HG03108 (cell line): Measurements from ENCODE around the gene ATXN10.

ENCODE experiments used
- ATAC-seq: cut with Tn5 transposase; IDR thresholded peaks from one replicate; pipeline ENCODE4 v1.9.1; 2021; ENCODE audit warnings: moderate library complexity; ENCODE audit not compliant: unreplicated experiment

Gene ATXN10

DNA sequence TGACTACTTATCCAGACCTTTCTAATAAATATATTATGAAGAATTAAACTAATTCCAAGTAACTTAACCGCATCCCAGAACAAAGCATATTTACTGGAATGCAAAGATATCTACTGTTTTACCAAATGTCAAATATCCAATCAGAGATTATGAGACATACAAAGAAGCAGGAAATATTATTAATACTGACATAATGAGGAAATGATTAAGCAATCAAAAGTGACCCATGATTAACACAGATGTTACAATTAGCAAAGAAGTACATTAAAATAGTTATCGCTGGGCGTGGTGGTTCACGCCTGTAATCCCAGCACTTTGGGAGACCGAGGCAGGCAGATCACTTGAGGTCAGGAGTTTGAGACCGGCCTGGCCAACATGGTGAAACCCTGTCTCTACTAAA, 200.1 kb downstream of the ATXN10 start:
- no peak for ATAC-seq

DNA sequence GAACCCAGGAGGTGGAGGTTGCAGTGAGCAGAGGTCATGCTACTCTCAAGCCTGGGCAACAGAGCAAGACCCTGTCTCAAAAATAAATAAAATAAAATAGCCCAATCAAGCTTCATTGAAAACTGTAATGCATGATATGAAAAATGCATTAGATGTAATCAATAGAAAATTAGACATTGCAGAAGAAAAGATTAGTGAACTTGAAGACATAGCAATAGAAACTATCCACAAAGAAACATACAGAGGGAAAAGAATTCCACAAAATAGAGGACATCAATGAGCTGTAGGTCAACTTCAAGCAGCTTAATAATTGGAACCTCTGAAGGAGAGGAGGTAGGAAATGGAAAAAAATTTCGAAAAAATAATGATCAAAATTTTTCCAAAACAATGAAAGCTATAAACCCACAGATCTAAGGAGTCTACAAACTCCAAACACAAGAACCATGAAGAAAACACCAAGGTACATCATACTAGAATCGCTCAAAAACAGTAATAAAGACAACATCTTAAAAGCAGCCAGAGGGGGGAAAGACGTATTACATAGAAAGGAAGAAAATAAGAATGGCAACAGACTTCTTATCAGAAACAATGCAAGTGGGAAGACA, 201.1 kb downstream of the ATXN10 start:
- no peak for ATAC-seq

DNA sequence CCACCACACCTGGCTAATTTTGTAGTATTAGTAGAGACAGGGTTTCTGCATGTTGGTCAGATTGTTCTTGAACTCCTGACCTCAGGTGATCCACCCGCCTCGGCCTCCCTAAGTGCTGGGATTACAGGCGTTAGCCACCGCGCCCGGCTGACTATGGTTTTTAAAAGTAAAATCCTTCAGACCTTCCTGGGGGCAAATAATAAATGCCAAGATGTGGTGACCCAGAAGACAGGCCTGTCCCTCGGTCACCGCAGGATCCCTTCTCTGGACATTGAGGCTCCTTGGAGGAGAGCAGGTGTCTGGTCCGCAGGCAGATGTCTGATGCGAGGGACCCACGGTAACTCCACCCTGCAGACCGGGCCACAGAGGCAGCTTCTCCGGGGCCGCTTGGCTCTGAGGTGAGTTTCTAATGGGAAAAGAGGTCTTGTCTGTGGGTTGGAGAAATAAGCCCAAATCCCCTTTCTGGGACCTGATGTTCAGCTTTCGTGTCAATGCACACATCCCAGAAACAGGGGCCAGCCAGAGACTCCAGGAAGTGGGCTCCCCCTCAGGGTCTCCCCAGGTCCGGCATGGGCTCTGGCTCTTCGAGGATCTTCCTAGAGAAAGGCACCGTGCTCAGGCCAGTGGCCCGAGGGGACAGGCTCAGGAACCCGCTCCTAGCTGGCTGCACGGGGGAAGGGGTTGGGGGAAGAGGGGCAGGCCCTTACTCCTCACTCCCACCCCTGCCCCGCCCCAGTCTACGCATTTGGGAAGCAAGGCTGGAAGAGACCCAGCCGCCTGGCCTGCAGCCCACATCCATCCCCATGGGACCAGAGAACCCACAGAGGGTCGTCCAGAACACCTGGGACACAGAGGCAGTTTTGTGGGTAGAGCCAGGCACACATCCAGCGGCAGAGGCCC, 204.8 kb downstream of the ATXN10 start:
- ATAC-seq: no peak

DNA sequence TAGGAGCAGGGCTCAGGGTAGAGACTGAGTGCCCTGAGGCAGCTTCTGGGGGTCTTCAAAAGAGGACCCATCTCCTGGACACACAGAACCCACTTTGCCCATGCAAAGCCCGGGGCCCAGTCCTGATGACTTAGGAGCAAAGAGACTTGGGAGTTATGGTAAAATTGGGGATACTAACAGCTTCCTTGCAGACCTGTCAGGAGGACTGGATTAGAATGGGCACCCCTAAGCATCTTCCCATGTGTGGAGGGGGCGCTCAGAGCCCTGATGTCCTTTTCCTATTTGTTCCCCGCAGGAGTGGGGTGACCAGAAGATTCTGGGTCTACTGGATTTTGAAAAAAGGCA, 205.4 kb downstream of the ATXN10 start:
- ATAC-seq: no peak

DNA sequence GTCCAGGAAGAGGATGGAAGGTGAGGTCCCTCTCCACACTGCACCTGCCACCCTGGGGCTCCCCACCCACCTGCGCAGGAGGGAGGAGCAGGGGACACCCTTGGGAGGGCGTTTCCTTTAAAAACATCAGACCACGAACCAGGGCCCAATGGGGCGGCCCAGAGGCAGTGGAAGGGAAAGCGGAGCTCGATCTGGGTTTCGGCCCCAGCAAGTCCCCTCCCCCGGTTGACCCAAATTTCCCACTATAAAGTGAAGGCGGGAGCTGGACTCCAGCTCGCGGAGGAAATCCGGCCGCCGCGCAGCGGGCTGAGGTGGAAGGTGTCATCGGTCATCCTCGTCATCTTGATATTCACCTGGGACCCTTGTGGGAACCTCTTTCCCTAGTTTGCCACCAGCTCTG, 206.0 kb downstream of the ATXN10 start:
- no peak for ATAC-seq

DNA sequence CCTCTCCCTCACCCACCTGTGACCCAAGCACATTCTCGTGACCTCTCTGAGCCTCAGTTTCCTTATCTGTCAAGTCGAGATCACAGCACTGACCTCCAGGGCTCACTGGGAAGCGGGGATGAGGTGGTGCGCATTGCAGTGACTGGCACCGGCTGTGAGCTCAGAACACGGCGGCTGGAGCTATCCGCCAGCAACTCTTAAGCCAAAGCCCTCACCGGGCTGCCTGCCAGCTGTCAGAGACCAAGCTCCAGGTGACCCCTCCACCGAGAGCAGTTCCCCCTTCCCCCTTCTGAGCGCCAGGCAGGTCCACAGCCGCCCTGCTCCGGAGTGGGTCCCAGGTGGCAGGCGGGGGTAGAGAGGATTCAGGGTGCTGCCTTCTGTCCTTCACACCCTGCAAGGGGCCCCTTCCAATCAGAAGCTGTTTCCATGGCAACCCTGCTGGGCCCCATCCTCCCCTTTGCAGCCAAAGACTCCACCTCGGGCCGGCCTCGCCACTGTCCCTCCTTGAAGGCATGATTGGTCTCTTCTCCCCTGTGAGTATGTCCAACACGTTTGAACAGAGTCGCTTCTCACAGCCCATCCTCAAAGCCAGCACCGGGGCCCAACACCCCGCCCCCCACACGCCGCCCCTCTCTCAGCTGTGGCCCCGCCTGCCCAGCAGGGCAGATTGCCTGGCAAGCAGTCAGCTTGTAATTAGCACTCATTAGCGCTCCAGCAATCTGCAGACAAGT, 206.6 kb downstream of the ATXN10 start:
- ATAC-seq: no peak

DNA sequence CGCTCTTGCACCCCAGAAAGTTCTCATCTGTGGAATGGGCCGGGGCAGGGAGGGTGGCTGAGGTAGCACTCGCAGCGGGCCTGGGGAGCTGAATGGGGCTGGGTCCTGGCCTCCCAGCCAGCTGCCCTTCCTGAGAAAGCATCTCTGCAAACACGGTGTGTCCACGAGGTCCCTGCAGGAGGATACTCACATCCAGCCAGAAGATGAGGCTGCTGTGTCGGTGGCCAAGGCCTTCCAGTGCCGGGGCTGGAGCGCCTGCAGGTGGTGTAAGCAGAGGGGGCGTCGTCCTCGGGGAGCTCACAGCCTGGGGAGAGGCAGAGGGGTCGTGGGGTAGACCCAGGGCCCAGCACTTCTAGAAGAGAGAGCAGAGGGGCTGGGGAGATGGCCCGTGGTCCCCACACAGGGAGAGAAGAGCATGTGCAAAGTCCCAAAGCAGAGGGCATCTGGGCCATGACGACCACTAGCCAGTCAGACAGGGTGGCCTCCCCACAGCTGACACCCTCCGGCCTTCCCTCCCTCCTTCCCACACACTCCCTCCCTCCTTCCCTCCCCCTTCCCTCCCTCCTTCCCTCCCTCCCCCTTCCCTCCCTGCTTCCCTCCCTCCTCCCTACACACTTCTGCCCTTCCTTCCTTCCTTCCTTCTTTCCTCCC, 207.4 kb downstream of the ATXN10 start:
- ATAC-seq: no peak

DNA sequence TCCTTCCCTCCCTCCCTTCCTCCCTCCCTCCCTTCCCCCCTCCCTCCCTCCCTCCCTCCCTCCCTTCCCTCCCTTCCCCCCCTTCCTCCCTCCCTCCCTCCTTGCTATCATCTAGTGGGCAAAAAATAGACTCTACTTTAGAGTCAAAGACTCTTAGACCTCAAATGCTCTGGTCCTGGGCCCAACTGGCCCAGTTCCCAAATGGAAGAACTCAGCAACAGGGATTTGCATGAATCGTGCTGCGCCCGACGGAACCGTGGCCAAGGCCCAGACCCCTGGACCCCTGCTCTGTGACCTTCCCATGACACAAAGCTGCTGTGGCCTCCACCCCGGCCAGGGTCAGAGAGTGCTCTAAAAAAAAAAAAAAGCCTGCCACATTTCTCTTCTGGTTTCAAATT, 207.9 kb downstream of the ATXN10 start:
- no peak for ATAC-seq

DNA sequence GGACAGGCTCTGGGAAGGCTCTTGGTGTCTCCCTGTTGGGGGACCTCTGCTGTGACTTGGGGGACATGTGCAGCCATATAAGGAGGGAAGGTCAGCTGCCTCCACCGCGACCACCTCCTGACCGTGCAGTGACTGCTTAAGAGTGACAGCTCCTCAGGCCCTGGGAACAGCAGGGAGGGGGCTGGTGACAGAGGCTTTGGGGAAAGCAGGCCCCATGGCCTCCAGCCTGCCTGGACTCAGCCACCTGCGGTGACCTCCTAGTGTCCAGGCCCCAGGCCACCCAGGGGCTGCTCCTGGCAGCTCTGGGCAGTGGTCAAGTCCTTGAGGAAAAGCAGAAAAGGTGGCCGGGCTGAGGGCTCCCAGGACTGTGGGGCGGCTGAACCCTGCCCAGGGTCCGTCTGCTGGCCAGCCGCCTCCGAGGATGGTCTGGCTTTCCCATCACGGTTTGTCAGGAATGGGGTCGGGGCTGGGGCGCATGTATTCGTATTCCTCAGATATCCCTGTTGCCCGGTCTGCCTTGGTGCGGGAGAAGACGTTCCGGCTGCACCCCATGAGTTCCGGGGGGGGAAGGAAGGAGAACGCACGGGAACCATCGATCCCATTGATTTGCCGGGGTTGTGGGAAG, 208.6 kb downstream of the ATXN10 start:
- no peak for ATAC-seq

DNA sequence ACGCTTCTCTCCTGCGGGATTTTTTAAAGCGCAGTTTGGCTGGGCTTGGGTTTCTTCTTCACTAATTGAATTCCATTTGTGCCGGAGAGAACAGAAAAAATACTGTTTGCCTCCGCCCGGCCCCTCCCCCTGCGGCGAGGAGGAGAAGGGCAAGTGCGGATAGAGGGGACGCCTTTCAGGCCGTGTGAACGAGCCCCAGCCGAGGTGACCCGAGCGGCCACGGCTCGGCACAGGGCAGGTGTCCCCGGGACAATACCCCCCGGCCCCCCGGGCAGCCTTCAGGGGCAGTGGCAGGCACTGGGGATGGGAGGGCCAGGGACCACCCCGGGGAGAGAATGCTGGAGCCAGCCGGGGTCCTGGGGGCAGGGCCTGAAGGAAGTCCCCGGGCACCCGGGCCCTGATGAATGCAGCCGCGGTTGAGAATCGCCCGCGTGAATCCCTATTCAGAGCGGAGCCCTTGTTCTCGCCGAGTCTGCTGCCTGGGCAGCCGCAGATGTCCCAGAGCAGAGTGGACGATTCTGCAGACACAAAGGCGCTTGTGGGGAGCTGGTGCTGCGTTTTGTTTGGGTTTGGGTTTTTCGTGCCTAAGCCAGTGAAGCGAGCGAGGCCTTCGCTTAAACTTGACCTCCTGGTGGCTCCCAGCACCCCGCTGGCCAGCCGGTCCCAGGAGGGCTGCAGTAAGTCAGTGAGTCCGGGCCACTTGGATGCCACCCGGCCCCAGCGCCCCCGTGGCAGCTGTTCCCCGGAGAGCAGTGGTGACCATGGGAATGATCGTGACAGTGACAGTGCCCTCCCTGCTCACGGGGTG, 209.3 kb downstream of the ATXN10 start:
- no peak for ATAC-seq

DNA sequence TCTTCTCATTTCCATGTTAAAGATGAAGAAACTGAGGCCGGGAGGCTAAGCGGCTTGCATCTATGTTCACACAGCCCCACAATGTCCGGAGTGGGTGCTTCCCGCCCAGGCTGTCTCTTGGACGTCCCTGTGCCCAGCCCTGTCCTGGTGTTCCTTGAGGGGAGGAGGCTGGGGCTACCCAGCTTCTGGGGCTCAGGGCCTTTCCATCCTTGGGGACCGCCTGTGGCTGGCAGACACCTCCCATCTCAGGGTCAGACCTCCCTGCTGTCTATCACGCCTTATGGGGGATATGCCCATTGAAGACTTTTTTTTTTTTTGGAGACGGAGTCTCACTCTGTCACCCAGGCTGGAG, 209.9 kb downstream of the ATXN10 start:
- ATAC-seq: no peak

DNA sequence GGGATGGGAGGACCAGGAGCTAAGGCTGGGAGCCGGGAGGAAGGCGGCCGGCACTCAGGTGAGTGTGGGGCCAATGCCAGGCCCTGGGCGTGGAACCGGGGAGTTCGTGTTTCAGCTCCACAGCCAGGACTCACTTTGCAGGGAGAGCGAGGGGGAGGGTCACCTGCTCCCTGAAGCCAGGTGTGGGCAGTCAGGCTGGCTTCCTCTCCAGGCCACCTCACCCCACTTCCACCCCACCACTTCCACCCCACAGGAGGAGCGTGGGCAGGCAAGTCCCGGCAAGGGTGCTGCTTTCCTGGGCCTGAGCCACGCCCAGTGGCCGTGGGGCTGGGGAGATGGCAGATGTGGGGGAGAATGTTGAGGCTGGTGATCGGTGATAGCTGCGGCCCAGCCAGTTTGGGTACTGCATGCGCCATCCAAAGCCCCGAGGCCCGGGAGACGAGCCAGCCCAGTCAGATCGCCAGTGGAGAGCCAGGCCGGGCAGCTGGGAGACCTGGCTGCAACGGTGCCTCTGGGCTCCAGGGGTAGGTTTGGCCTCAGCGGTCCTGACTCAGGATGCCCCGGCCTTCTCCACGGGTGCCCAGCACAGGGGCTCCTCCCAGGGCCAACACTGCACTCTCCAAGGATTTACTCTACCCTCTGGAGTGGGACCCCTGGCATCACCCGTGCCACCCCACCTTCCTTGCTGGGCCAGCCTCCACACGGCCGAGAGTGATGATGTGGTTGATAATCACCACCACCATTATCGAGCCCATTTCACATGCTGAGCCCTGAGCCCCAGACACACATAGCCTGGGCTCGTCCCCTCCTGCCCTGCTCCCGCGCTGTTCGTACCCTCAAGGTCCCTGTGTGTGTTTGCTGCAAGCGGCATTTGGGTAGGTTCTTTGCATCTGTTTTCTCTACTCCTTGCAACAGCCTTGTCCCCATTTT, 211.5 kb downstream of the ATXN10 start:
- ATAC-seq: no peak

DNA sequence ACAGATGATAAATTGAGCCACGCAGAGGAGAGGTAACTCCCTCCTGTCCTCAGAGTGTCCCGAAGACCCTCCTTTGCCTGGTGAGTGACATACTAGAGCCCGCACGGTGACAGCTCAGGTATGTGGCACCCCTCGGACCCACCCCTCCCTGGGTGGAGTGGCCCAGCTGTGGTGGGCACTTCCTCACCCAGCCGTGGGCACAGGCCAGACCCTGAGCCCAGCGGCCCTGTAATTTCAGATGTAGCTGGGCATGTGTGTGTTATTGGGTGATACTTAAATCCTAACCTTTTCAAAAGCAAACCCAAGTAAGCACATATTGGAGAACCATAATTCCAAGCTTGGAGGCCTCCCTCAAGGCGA, 212.2 kb downstream of the ATXN10 start:
- no peak for ATAC-seq

DNA sequence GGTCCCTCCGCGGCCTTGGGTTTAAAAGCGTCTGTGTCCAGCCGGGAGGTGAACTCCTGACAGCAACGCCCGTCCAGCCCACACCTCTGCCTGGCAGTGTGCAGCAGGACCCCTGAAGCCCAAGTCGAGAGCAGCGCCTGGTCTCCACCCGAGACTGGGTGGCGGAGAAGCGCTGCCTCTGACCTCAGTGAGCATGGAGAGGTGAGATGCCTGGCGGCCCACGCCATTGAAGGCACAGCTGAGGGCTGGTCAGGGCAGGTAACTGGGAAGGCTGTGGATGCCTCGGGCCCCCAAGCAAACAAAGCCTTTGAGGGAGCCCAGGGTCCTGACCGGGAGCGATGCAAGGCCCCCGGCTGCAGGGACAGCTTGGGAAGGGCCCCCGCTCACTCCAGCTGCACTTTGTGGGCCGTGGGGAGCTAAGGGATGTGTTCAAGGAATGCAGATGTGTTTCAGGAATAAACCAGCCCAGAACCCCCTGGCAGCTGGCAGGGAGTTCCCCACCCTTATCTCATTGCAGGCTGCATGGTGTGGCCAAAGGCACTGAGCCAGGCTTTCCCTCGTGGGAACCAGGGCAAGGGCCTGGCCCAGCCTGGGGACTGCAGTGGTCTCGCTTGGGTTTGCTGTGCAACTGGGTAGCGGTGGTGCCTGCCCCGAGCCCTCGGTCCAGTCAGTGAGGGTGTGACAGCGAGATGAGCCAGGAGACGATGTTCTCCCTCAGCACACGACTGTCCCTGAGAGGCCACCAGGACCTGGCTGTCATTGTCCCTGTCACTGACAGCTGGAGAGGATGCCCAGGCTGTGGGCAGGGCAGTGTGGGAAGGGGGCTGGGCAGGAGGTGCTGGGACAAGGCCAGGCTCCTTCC, 212.8 kb downstream of the ATXN10 start:
- ATAC-seq: no peak

DNA sequence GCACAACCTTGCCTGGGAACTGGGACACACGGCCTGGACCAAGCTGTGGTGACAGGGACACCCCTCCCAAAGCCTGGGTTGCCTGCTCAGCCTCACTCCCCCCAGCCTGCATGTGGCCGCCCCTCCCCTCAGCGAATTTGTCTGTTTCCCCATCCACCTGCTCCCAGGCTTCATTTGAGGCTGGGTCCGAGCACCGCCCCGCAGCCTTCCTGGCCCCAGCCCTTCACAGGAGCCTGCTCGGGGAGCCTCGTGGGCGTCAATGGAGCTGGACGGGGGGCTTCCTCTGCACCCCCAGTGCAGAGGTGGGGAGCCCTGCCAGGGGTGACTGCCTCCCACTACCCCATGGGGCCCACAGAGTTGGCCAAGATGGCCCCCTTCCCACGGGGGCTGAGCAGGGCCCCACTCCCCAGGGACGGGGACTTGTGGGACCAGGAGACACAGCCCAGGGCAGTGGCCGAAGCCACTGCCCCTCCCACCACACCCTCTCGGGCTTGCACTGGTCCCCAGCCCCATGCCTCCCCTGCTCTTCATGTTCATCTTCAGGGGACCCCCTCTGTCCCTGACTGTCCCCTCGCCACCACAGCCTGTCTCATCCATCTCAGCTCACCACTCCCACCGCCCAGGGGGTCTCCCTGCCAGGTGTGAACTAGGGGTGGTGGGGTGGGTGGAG, 213.7 kb downstream of the ATXN10 start:
- no peak for ATAC-seq

DNA sequence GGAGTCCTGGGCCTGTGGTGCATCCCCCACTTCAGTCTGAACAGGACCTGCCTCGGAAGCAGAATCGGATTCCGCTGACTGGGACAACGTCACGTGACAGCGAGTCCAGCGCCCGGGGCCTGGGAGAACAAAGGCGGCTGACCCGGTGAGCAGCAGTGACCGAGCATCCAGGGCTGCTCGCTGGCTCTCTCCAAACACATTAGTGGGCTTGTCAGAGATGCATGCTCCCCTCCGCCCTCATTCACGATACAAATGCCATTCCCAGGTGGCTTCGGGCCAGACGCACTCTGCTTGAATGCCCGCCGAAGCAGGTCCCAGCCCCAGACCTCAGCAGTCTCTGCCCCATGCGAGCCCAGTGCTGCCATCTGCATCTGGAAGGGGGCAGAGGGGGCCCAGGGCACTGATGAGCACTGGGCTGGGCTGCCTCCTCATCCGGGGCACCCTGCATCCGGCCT, 214.3 kb downstream of the ATXN10 start:
- ATAC-seq: no peak

DNA sequence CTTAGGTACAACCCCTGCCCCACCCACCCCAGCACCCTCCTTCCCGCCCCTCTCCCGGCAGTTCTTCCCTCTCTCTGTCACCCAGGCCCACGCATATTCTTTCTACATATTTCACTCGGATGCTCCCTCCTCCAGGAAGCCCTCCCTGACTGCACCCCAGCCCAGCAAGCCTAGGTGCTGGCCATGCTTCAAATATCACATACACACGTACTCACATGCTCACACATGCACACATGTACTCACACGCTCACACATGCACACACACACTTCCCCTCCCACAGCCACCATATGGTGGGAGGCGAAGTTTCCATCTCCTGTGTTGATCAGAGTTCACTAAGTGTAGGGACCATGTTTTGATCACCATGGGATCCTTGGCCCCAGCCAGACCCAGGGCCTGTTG, 214.9 kb downstream of the ATXN10 start:
- no peak for ATAC-seq
